ENCODE measurements around the gene UBR2. TPM values are rescaled to one million over a fixed set of nuclear protein-coding genes. Genes with fewer than 3 reads are reported as not detected.

Gene UBR2
- total and polyA plus RNA-seq, 2 of the 4 experiments (the other 2 are of a cell fraction): 7.7 to 32.3 TPM

- Histone ChIP-seq H3K9ac (ENCODE audit: low read depth, low read length) (no peak overlapping the region), H4K91ac (ENCODE audit: insufficient read depth, low read depth, low read length) (no peak overlapping the region), H3K36me3 (ENCODE audit: control insufficient read depth, insufficient read depth, low read length) (no peaks in the 10 kb centered on the region; the same call in 1 of the 2 replicates), H3K4me3 (ENCODE audit: insufficient read depth, low read depth, low read length) (no peak overlapping the region), H2BK120ac (ENCODE audit: low read depth, low read length) (no peak overlapping the region), H3K23ac (ENCODE audit: low read depth, low read length) (no peak overlapping the region; the same call in 1 of the 2 replicates), H3K14ac (replicated peaks; ENCODE audit: low read depth, low read length) (no peak overlapping the region), H3K9me1 (ENCODE audit: insufficient read depth, low read length) (peaks cover 9% of the 10 kb centered on the region; the same call in 1 of the 2 replicates), H2AK9ac (replicated peaks; ENCODE audit: low read depth, low read length, poor library complexity) (no peak overlapping the region), H3K27me3 (ENCODE audit: control insufficient read depth, insufficient read depth, low read length) (no peaks in the 10 kb centered on the region), H3K4me1 (ENCODE audit: control insufficient read depth, insufficient read depth, low read length) (peaks cover 7% of the 10 kb centered on the region; the same call in 1 of the 2 replicates), H2BK5ac (ENCODE audit: low read depth, low read length, poor library complexity, severe bottlenecking) (no peak overlapping the region), H3K27ac (ENCODE audit: insufficient read depth, low read length) (peak overlapping the region; percentile 22; the same call in 1 of the 2 replicates), H2AK5ac (ENCODE audit: low read depth, low read length) (peak overlapping the region; percentile 37; the same call in 1 of the 2 replicates), H3K4ac (ENCODE audit: low read depth, low read length) (0 out of 2 replicates have a peak overlapping the region, but pooled peaks have one; percentile 4), H3K9me3 (ENCODE audit: control insufficient read depth, insufficient read depth, low read length) (no peaks in the 10 kb centered on the region), H4K5ac (ENCODE audit: low read depth, low read length) (no peak overlapping the region), H3K18ac (ENCODE audit: low read depth, low read length) (no peak overlapping the region), H3K56ac (ENCODE audit: extremely low read depth, insufficient read depth, low read length) (no peak overlapping the region), H2BK20ac (ENCODE audit: low read depth, low read length) (no peak overlapping the region), H2AFZ (replicated peaks; ENCODE audit: low read length, poor library complexity) (no peak overlapping the region), H3K79me1 (ENCODE audit: low read depth in 1 of 2, low read length in 2 of 2) (peaks cover 4 to 34% of the 10 kb centered on the region in 2 experiments), H4K8ac (ENCODE audit: low read depth in 2 of 2, low read length in 2 of 2) (no peak overlapping the region), H4K20me1 (ENCODE audit: insufficient read depth, low read length) (peaks cover 18% of the 10 kb centered on the region), H3K4me2 (ENCODE audit: low read depth, low read length) (0 out of 2 replicates have a peak overlapping the region, but pooled peaks have one; percentile 21), H2BK15ac (ENCODE audit: low read depth, low read length) (no peak overlapping the region)
- intact Hi-C loops (cut with micrococcal nuclease) (no loop called here), in situ Hi-C loops (cut with MboI; ENCODE audit: low sequenced_read_pairs) (no loop called here), dilution Hi-C loops (cut with HindIII; ENCODE audit: low sequenced_read_pairs, unreplicated experiment) (no loop called here)
- CTCF ChIA-PET: interaction anchor here (0.6 kb wide), 1 partner anchor 22 kb away, joined by 4 read pairs; no protein-coding TSS in a partner anchor
- no TSS peak for BruUV-seq (replicated peaks)
- 72% methylated on average over 5 of the region's 5 CpGs; no CpG with 5 or more reads in 1 of the 2 experiments for WGBS, 2 experiments (ENCODE audit: extremely low coverage in 2 of 2, insufficient read length in 1 of 2)
- TF ChIP-seq, protein P1, sequence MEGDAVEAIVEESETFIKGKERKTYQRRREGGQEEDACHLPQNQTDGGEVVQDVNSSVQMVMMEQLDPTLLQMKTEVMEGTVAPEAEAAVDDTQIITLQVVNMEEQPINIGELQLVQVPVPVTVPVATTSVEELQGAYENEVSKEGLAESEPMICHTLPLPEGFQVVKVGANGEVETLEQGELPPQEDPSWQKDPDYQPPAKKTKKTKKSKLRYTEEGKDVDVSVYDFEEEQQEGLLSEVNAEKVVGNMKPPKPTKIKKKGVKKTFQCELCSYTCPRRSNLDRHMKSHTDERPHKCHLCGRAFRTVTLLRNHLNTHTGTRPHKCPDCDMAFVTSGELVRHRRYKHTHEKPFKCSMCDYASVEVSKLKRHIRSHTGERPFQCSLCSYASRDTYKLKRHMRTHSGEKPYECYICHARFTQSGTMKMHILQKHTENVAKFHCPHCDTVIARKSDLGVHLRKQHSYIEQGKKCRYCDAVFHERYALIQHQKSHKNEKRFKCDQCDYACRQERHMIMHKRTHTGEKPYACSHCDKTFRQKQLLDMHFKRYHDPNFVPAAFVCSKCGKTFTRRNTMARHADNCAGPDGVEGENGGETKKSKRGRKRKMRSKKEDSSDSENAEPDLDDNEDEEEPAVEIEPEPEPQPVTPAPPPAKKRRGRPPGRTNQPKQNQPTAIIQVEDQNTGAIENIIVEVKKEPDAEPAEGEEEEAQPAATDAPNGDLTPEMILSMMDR (conservative IDR thresholded peaks at IDR 0.05; ENCODE audit: low read depth, low read length): no peak
- no peak for TF ChIP-seq RAD21 (IDR thresholded peaks at IDR 0.05; ENCODE audit: low read length)
- TF ChIP-seq, protein P2, sequence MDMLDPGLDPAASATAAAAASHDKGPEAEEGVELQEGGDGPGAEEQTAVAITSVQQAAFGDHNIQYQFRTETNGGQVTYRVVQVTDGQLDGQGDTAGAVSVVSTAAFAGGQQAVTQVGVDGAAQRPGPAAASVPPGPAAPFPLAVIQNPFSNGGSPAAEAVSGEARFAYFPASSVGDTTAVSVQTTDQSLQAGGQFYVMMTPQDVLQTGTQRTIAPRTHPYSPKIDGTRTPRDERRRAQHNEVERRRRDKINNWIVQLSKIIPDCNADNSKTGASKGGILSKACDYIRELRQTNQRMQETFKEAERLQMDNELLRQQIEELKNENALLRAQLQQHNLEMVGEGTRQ (IDR thresholded peaks at IDR 0.05; ENCODE audit: low read depth, low read length): no peak
- no peak for TF ChIP-seq MXI1 (IDR thresholded peaks at IDR 0.05; ENCODE audit: borderline replicate concordance, low read depth, low read length)
- no peak for TF ChIP-seq MAFK (IDR thresholded peaks at IDR 0.05; ENCODE audit: low read depth, low read length)
- no peak for TF ChIP-seq CHD1 (IDR thresholded peaks at IDR 0.05; ENCODE audit: low read depth, low read length)
- no peak for TF ChIP-seq SMC3 (IDR thresholded peaks at IDR 0.05; ENCODE audit: low read depth, low read length)
- TF ChIP-seq NFE2L2 (IDR thresholded peaks at IDR 0.05; ENCODE audit: low read depth, low read length): no peak
- no peak for TF ChIP-seq MAZ (IDR thresholded peaks at IDR 0.05; ENCODE audit: borderline replicate concordance, low read depth, low read length)
- no peak for TF ChIP-seq RCOR1 (IDR thresholded peaks at IDR 0.05; ENCODE audit: insufficient replicate concordance, low read length)
- POLR2A ChIA-PET (ENCODE audit: unreplicated experiment): no interaction called here
- ATAC-seq (ENCODE audit: low read depth) (no peak), DNase-seq (peak; percentile 68)
These were observed 178.5 kb downstream of the UBR2 start for GRCh38 chr6:42742116-42742894.
